Stimulated activated CD4-positive, alpha-beta T cell treated with anti-CD3 and anti-CD28 coated beads, Interleukin-1b, Interleukin-23, amount 100 ng/mL, for 4 hours (primary cell): ENCODE results near the gene GMNN.
"Not testable (repeated sequence)": the region's sequence is repeated elsewhere in the genome, so short reads cannot be mapped to it uniquely, and the experiment has no call there.

Experiments used
- DNase-seq, 2 donors: peaks; one replicate each; pipeline ENCODE4 v3.0.0-alpha.2; 2020; ENCODE audit warnings: low read depth in 2 of 2

The GMNN gene

GRCh38 chr6:24761851-24762250, 12.9 kb upstream of the GMNN start:
- DNase-seq: no peak

GRCh38 chr6:24763578-24763977, 11.2 kb upstream of the GMNN start:
- no peak for DNase-seq

- not testable (repeated sequence) for DNase-seq
Observed at GRCh38 chr6:24764833-24765828, 9.6 kb upstream of the GMNN start.

- not testable (repeated sequence) for DNase-seq
Observed at GRCh38 chr6:24765968-24766367, 8.8 kb upstream of the GMNN start.

- DNase-seq: no peak
Observed at GRCh38 chr6:24766680-24767462, 7.9 kb upstream of the GMNN start.

GRCh38 chr6:24768361-24768760, 6.4 kb upstream of the GMNN start:
- no peak for DNase-seq

GRCh38 chr6:24775520-24776058, 852 bp downstream of the GMNN start:
- peak in 1 of 2 donors; percentile 29 for DNase-seq

- DNase-seq: no peak
Observed at GRCh38 chr6:24777227-24777626, 2.5 kb downstream of the GMNN start.

GRCh38 chr6:24778121-24778520, 3.4 kb downstream of the GMNN start:
- DNase-seq: no peak

- no peak for DNase-seq
Observed at GRCh38 chr6:24778878-24779277, 4.1 kb downstream of the GMNN start.

GRCh38 chr6:24779416-24780016, 4.8 kb downstream of the GMNN start:
- DNase-seq: no peak

- no peak for DNase-seq
Observed at GRCh38 chr6:24780206-24780605, 5.5 kb downstream of the GMNN start.

GRCh38 chr6:24788031-24788665, 13.4 kb downstream of the GMNN start:
- no peak for DNase-seq

- no peak for DNase-seq
Observed at GRCh38 chr6:24795106-24795505, 20.4 kb downstream of the GMNN start.

- no peak for DNase-seq
Observed at GRCh38 chr6:24796616-24797290, 22.0 kb downstream of the GMNN start.

GRCh38 chr6:24797596-24798216, 23.0 kb downstream of the GMNN start:
- DNase-seq: no peak

- DNase-seq: no peak
Observed at GRCh38 chr6:24798740-24799540, 24.2 kb downstream of the GMNN start, which contains the start of gene ARMH2. Gene ARMH2, minus strand, starts transcription at chr6:24798917. Its CDS starts 60 bp downstream, at chr6:24798857.

- no peak for DNase-seq
Observed at GRCh38 chr6:24799541-24799915, 24.8 kb downstream of the GMNN start.

- DNase-seq: no peak
Observed at GRCh38 chr6:24802271-24803059, 27.7 kb downstream of the GMNN start.
